ENCODE measurements around the gene FCN2. TPM values are rescaled to one million over a fixed set of nuclear protein-coding genes. Genes with fewer than 3 reads are reported as not detected.

The FCN2 gene
- polyA plus RNA-seq, 1 donor (not counting 4 experiments of a cell fraction or from before 2014, with no cell fraction given): not detected

DNA sequence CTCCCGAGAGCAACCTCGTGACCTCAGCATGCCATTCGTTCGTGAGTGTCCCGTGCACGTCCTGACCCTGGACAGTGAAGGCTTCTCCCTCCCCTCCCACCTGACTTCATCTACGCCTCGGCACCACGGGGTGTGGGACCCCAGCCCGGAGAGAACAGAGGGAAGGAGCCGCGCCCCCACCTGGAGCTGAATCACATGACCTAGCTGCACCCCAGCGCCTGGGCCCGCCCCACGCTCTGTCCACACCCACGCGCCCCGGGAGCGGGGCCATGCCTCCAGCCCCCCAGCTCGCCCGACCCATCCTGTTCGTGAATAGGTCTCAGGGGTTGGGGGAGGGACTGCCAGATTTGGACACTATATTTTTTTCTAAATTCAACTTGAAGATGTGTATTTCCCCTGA lies 38.3 kb upstream of the FCN2 start:
- Histone ChIP-seq H3K9me3 (ENCODE audit: control insufficient read depth, low read depth, low read length) (peaks cover 4% of the 10 kb centered on the region), H3K79me2 (ENCODE audit: control insufficient read depth, insufficient read depth, low read length) (no peaks in the 10 kb centered on the region), H4K20me1 (ENCODE audit: control insufficient read depth, extremely low read depth, insufficient read depth, low read length) (no peaks in the 10 kb centered on the region), H3K4me3 (ENCODE audit: control insufficient read depth in 2 of 3, extremely low read depth in 1 of 3, insufficient read depth in 2 of 3, low read depth in 1 of 3, low read length in 3 of 3) (no peak overlapping the region), H3K9ac (ENCODE audit: control insufficient read depth, extremely low read depth, insufficient read depth, low read length) (no peak overlapping the region), H3K4me1 (ENCODE audit: control insufficient read depth, extremely low read depth, insufficient read depth, low read length) (no peaks in the 10 kb centered on the region), H3K27ac (ENCODE audit: control insufficient read depth, insufficient read depth, low read length) (no peak overlapping the region), H3K27me3 (ENCODE audit: control insufficient read depth, extremely low read depth, insufficient read depth, low read length) (no peaks in the 10 kb centered on the region), H3K9me1 (ENCODE audit: control insufficient read depth, extremely low read depth, insufficient read depth, low read length) (no peaks in the 10 kb centered on the region), H3K4me2 (ENCODE audit: control insufficient read depth, extremely low read depth, insufficient read depth, low read depth, low read length) (no peak overlapping the region), H2AFZ (ENCODE audit: control insufficient read depth, low read length) (no peak overlapping the region), H3K36me3 (ENCODE audit: control insufficient read depth in 2 of 2, extremely low read depth in 1 of 2, insufficient read depth in 2 of 2, low read length in 2 of 2) (no peaks in the 10 kb centered on the region)
- DNase-seq (ENCODE audit: low read depth, low spot score): no peak
- dilution Hi-C loops (cut with MboI; ENCODE audit: extremely low pct_ligation_motif_present, low sequenced_read_pairs): no loop called here
- TF ChIP-seq, protein P1, sequence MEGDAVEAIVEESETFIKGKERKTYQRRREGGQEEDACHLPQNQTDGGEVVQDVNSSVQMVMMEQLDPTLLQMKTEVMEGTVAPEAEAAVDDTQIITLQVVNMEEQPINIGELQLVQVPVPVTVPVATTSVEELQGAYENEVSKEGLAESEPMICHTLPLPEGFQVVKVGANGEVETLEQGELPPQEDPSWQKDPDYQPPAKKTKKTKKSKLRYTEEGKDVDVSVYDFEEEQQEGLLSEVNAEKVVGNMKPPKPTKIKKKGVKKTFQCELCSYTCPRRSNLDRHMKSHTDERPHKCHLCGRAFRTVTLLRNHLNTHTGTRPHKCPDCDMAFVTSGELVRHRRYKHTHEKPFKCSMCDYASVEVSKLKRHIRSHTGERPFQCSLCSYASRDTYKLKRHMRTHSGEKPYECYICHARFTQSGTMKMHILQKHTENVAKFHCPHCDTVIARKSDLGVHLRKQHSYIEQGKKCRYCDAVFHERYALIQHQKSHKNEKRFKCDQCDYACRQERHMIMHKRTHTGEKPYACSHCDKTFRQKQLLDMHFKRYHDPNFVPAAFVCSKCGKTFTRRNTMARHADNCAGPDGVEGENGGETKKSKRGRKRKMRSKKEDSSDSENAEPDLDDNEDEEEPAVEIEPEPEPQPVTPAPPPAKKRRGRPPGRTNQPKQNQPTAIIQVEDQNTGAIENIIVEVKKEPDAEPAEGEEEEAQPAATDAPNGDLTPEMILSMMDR (optimal IDR thresholded peaks at IDR 0.05 in 1 of 3, IDR thresholded peaks at IDR 0.05 in 1 of 3, conservative IDR thresholded peaks at IDR 0.05 in 1 of 3; ENCODE audit: extremely low read depth in 1 of 3, insufficient read depth in 2 of 3, low read length in 3 of 3): no peak
- no peak for TF ChIP-seq EZH2 (IDR thresholded peaks at IDR 0.05; ENCODE audit: low read length)
- FAIRE-seq: no peak

DNA sequence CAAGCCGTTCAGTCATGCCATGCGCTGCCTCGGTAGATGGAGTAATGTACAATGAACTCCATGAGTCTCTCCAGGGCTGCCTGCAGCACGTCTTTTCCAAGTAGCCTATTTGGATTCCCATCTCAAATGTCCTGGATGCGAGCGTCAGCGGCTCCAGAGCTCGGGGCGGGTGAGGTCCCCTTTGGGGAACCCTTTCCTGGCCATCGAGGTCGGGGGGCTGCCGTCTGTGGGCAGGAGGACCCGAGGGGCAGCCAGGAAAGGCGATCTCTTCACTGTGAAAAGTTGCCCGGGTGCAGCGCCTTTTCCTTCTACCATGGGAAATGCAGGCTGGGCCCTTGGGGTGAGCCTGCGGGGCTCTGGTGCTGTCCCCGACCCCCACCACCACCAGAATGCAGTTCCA lies 36.9 kb upstream of the FCN2 start:
- Histone ChIP-seq H3K4me3 (ENCODE audit: control insufficient read depth in 2 of 3, extremely low read depth in 1 of 3, insufficient read depth in 2 of 3, low read depth in 1 of 3, low read length in 3 of 3) (no peak overlapping the region), H3K27ac (ENCODE audit: control insufficient read depth, insufficient read depth, low read length) (no peak overlapping the region), H3K36me3 (ENCODE audit: control insufficient read depth in 2 of 2, extremely low read depth in 1 of 2, insufficient read depth in 2 of 2, low read length in 2 of 2) (no peaks in the 10 kb centered on the region), H3K4me2 (ENCODE audit: control insufficient read depth, extremely low read depth, insufficient read depth, low read depth, low read length) (no peak overlapping the region), H2AFZ (ENCODE audit: control insufficient read depth, low read length) (no peak overlapping the region), H3K79me2 (ENCODE audit: control insufficient read depth, insufficient read depth, low read length) (no peaks in the 10 kb centered on the region), H4K20me1 (ENCODE audit: control insufficient read depth, extremely low read depth, insufficient read depth, low read length) (no peaks in the 10 kb centered on the region), H3K4me1 (ENCODE audit: control insufficient read depth, extremely low read depth, insufficient read depth, low read length) (no peaks in the 10 kb centered on the region), H3K27me3 (ENCODE audit: control insufficient read depth, extremely low read depth, insufficient read depth, low read length) (no peaks in the 10 kb centered on the region), H3K9me1 (ENCODE audit: control insufficient read depth, extremely low read depth, insufficient read depth, low read length) (no peaks in the 10 kb centered on the region), H3K9me3 (ENCODE audit: control insufficient read depth, low read depth, low read length) (peaks cover 5% of the 10 kb centered on the region), H3K9ac (ENCODE audit: control insufficient read depth, extremely low read depth, insufficient read depth, low read length) (no peak overlapping the region)
- TF ChIP-seq EZH2 (IDR thresholded peaks at IDR 0.05; ENCODE audit: low read length): no peak
- TF ChIP-seq, protein P1 (optimal IDR thresholded peaks at IDR 0.05 in 1 of 3, IDR thresholded peaks at IDR 0.05 in 1 of 3, conservative IDR thresholded peaks at IDR 0.05 in 1 of 3; ENCODE audit: extremely low read depth in 1 of 3, insufficient read depth in 2 of 3, low read length in 3 of 3): no peak
- DNase-seq (ENCODE audit: low read depth, low spot score) (no peak), FAIRE-seq (no peak)
- dilution Hi-C loops (cut with MboI; ENCODE audit: extremely low pct_ligation_motif_present, low sequenced_read_pairs): no loop called here

Data from keratinocyte (primary cell).